Measurements from ENCODE around the gene OR5AR1.

DNA sequence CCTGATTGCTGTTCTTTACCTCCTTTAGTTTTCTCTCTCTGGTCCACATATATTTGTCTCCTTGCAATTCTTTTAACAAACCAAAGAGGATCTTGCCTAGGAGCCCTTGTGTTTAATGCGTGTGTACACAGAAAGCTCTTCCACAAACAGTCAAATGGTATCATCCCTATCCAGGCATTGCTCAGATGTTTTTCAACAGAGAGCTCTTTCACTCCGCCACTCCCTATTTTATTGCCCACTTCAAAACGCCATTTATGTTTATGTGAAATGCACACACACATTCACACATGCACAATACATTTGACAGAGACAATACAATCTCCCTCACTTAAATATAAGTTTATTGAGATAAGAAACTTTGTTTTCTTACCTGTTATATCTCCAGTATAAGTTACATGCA lies 26.0 kb upstream of the OR5AR1 start:
- TF ChIP-seq, protein P1, sequence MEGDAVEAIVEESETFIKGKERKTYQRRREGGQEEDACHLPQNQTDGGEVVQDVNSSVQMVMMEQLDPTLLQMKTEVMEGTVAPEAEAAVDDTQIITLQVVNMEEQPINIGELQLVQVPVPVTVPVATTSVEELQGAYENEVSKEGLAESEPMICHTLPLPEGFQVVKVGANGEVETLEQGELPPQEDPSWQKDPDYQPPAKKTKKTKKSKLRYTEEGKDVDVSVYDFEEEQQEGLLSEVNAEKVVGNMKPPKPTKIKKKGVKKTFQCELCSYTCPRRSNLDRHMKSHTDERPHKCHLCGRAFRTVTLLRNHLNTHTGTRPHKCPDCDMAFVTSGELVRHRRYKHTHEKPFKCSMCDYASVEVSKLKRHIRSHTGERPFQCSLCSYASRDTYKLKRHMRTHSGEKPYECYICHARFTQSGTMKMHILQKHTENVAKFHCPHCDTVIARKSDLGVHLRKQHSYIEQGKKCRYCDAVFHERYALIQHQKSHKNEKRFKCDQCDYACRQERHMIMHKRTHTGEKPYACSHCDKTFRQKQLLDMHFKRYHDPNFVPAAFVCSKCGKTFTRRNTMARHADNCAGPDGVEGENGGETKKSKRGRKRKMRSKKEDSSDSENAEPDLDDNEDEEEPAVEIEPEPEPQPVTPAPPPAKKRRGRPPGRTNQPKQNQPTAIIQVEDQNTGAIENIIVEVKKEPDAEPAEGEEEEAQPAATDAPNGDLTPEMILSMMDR (IDR thresholded peaks at IDR 0.05), result no peak
- TF ChIP-seq POLR2A (IDR thresholded peaks at IDR 0.05), result no peak
